Measurements from ENCODE around the gene SLAMF9.

The SLAMF9 gene

DNA sequence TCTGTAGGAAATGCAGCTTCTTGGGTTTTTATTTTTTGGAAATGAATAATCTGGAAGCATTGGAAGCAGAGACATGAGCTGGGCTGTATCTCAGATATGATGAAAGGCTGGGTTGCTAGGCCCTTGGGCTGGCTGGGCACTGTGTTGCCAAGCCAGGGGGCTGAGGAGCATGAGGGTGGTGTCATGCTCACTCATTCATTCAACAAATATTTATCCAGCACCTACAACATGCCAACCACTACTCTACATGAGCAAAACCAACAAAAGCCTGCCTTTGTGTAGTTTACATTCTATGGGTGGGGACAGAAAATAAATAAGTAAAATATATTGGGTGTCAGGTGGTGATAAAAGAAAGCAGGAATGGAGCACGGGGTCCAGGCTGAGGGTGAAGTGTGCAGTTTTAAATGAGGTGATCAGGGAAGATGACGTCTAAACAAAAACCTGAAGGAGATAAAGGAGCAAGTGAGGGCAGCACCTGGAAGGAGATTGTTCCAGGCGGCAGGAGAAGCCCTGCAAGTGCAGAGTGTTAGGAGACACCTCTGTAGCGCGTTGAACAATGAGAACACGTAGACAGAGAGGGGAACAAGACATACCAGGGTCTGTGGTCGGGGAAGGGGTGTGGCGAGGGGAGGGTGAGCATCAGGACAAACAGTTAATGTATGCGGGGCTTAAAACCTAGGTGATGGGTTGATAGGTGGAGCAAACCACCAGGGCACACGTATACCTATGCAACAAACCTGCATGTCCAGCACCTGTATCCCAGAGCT lies 39.6 kb downstream of the SLAMF9 start:
- no peak overlapping the region for H2AK5ac ChIP-seq (ENCODE audit: low read length, severe bottlenecking)
- H4K8ac ChIP-seq (ENCODE audit: low read length) = no peak overlapping the region
- H2BK15ac ChIP-seq (ENCODE audit: low read depth, poor library complexity, severe bottlenecking) = no peak overlapping the region
- DNase-seq = no peak
- H3K27ac ChIP-seq (ENCODE audit: low read length, poor library complexity, severe bottlenecking) = no peak overlapping the region
- no peak overlapping the region for H3K4me2 ChIP-seq (ENCODE audit: low read length, poor library complexity, severe bottlenecking)
- no peak overlapping the region for H2BK5ac ChIP-seq (ENCODE audit: low read depth, low read length, poor library complexity, severe bottlenecking)
- H3K9me3 ChIP-seq (ENCODE audit: control insufficient read depth, low read length) = no peaks in the 10 kb centered on the region
- H3K14ac ChIP-seq (ENCODE audit: low read length in 2 of 2) = no peak overlapping the region
- WGBS = 94% methylated on average over 9 of the region's 10 CpGs
- H3K4me3 ChIP-seq (ENCODE audit: insufficient read depth in 1 of 2, low read depth in 1 of 2, low read length in 2 of 2) = no peak overlapping the region
- H3K27me3 ChIP-seq (ENCODE audit: control insufficient read depth in 1 of 2, insufficient read depth in 1 of 2, low read length in 2 of 2) = no peaks in the 10 kb centered on the region
- peaks cover 24 to 29% of the 10 kb centered on the region in 2 experiments for H3K36me3 ChIP-seq (ENCODE audit: control insufficient read depth in 1 of 2, insufficient read depth in 2 of 2, low read depth in 1 of 2, low read length in 2 of 2)
- no peak overlapping the region for H2AFZ ChIP-seq (ENCODE audit: low read depth, low read length)
- no peak overlapping the region for H2BK120ac ChIP-seq (ENCODE audit: low read depth, low read length)
- H3K9ac ChIP-seq (ENCODE audit: low read length) = no peak overlapping the region
- H3K79me1 ChIP-seq (replicated peaks; ENCODE audit: low read length, poor library complexity, severe bottlenecking) = peaks cover 3% of the 10 kb centered on the region
- no peak overlapping the region for H2BK12ac ChIP-seq (ENCODE audit: low read length in 2 of 2)
- H3K4ac ChIP-seq (ENCODE audit: low read depth in 1 of 2, low read length in 2 of 2) = no peak overlapping the region
- peak overlapping the region in 1 of 2 experiments; percentile 3 for H3K18ac ChIP-seq (ENCODE audit: low read depth in 1 of 2, low read length in 2 of 2)
- peaks cover 50% of the 10 kb centered on the region for H3K4me1 ChIP-seq (ENCODE audit: control insufficient read depth, insufficient read depth, low read depth, low read length)
- H3K23ac ChIP-seq (ENCODE audit: low read length in 2 of 2) = no peak overlapping the region
- no peak overlapping the region for H4K91ac ChIP-seq (ENCODE audit: low read length)

DNA sequence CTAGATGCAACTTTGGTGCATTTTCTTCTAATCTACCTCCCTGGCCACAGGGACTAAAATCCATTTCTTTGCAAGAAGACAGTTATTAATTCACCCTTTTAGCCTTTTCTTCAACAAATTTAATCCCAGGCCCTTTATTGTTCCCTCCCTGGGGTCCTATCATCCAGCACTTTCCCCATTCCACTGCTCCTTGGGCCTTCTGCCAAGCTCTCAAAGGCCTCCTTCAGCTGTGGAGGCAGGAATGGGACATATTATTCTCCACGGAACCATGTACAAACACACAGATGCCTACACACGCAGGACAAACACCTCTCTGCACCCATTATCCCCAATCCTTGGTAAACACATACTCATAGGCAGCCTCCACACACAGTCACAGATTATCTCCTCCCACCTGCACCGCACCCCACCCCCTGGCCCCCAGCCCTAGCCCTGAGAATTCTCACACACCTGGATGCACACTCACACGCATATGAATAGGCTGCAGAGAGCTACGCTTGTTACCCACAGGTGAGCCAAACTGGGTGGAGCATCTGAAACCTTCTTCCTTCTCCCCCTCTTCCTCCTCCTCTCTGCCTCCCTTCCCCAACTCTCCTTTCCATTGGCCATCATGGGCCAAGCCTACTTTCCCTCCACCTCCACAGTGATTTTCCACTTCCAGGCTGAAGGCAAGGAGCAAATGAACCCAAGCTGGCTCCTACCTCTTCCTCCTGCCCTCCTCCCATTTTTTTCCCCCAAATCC lies 40.4 kb downstream of the SLAMF9 start:
- H3K36me3 ChIP-seq (ENCODE audit: control insufficient read depth in 1 of 2, insufficient read depth in 2 of 2, low read depth in 1 of 2, low read length in 2 of 2) = peaks cover 16 to 21% of the 10 kb centered on the region in 2 experiments
- H3K9ac ChIP-seq (ENCODE audit: low read length) = no peak overlapping the region
- H3K27me3 ChIP-seq (ENCODE audit: control insufficient read depth in 1 of 2, insufficient read depth in 1 of 2, low read length in 2 of 2) = no peaks in the 10 kb centered on the region
- 89% methylated on average over 5 of the region's 5 CpGs for WGBS
- H3K18ac ChIP-seq (ENCODE audit: low read depth in 1 of 2, low read length in 2 of 2) = peak overlapping the region in 1 of 2 experiments; percentile 3
- DNase-seq = no peak
- H3K4me2 ChIP-seq (ENCODE audit: low read length, poor library complexity, severe bottlenecking) = no peak overlapping the region
- no peak overlapping the region for H3K4ac ChIP-seq (ENCODE audit: low read depth in 1 of 2, low read length in 2 of 2)
- peak overlapping the region in 1 of 2 experiments; percentile 23 for H2BK12ac ChIP-seq (ENCODE audit: low read length in 2 of 2)
- no peak overlapping the region for H2BK15ac ChIP-seq (ENCODE audit: low read depth, poor library complexity, severe bottlenecking)
- no peak overlapping the region for H2BK120ac ChIP-seq (ENCODE audit: low read depth, low read length)
- no peak overlapping the region for H4K91ac ChIP-seq (ENCODE audit: low read length)
- H2BK5ac ChIP-seq (ENCODE audit: low read depth, low read length, poor library complexity, severe bottlenecking) = no peak overlapping the region
- peaks cover 3% of the 10 kb centered on the region for H3K79me1 ChIP-seq (replicated peaks; ENCODE audit: low read length, poor library complexity, severe bottlenecking)
- H3K23ac ChIP-seq (ENCODE audit: low read length in 2 of 2) = no peak overlapping the region
- H3K14ac ChIP-seq (ENCODE audit: low read length in 2 of 2) = no peak overlapping the region
- no peak overlapping the region for H3K27ac ChIP-seq (ENCODE audit: low read length, poor library complexity, severe bottlenecking)
- H2AK5ac ChIP-seq (ENCODE audit: low read length, severe bottlenecking) = no peak overlapping the region
- H4K8ac ChIP-seq (ENCODE audit: low read length) = no peak overlapping the region
- H2AFZ ChIP-seq (ENCODE audit: low read depth, low read length) = no peak overlapping the region
- H3K4me3 ChIP-seq (ENCODE audit: insufficient read depth in 1 of 2, low read depth in 1 of 2, low read length in 2 of 2) = no peak overlapping the region
- no peaks in the 10 kb centered on the region for H3K9me3 ChIP-seq (ENCODE audit: control insufficient read depth, low read length)
- H3K4me1 ChIP-seq (ENCODE audit: control insufficient read depth, insufficient read depth, low read depth, low read length) = peaks cover 46% of the 10 kb centered on the region

DNA sequence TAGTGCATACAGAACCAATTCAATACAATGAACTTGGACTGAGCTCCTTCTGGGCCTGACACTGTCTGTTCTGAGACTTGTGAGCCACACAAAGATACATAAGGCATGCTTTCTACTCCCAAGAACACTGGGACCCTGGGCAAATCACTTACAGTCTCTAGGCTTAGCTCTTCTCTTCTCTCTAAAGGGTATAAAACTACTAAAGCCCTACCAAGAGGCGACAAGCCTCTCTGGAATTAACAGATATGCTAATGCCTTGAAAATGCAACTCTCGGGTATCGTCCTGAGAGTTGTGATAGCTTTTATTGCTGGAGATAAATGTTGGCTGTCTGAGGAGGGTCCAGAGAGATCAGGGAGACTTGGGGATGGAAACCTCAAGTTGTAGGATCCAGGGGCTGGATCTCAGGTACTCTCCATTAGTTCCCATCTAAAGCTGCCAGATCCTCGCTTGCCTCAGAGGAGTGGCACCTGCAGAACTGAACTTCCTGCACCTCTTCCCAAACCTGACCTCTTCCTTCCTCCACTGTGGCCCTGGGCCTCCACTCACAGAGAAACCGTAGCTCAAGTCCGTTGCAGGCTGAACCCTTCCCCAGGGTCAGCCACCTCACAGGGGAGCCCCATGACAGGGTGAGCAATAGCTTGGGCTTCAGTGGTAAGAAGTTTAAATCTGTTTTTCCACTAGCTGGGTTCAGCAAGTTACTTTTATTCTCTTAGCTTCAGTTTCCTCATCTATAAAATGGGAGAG lies 42.5 kb downstream of the SLAMF9 start:
- DNase-seq = peak; percentile 29

More for the DNA sequence above, 42.5 kb downstream of the SLAMF9 start:
- Histone ChIP-seq H3K18ac (ENCODE audit: low read depth in 1 of 2, low read length in 2 of 2) (peak overlapping the region; percentile 52 to 87), H3K23ac (ENCODE audit: low read length in 2 of 2) (no peak overlapping the region), H2BK5ac (ENCODE audit: low read depth, low read length, poor library complexity, severe bottlenecking) (no peak overlapping the region), H2AFZ (ENCODE audit: low read depth, low read length) (no peak overlapping the region), H3K79me1 (replicated peaks; ENCODE audit: low read length, poor library complexity, severe bottlenecking) (no peaks in the 10 kb centered on the region), H3K4me1 (ENCODE audit: control insufficient read depth, insufficient read depth, low read depth, low read length) (peaks cover 31% of the 10 kb centered on the region), H2BK15ac (ENCODE audit: low read depth, poor library complexity, severe bottlenecking) (no peak overlapping the region), H3K36me3 (ENCODE audit: control insufficient read depth in 1 of 2, insufficient read depth in 2 of 2, low read depth in 1 of 2, low read length in 2 of 2) (peaks cover under 1 to 4% of the 10 kb centered on the region in 2 experiments), H4K91ac (ENCODE audit: low read length) (peak overlapping the region; percentile 40), H3K9ac (ENCODE audit: low read length) (no peak overlapping the region), H2AK5ac (ENCODE audit: low read length, severe bottlenecking) (peak overlapping the region; percentile 79), H3K27me3 (ENCODE audit: control insufficient read depth in 1 of 2, insufficient read depth in 1 of 2, low read length in 2 of 2) (no peaks in the 10 kb centered on the region), H2BK120ac (ENCODE audit: low read depth, low read length) (peak overlapping the region; percentile 11), H3K4me2 (ENCODE audit: low read length, poor library complexity, severe bottlenecking) (no peak overlapping the region), H4K8ac (ENCODE audit: low read length) (no peak overlapping the region), H3K27ac (ENCODE audit: low read length, poor library complexity, severe bottlenecking) (no peak overlapping the region), H3K4ac (ENCODE audit: low read depth in 1 of 2, low read length in 2 of 2) (peak overlapping the region; percentile 42 to 79), H2BK12ac (ENCODE audit: low read length in 2 of 2) (peak overlapping the region; percentile 26 to 51), H3K9me3 (ENCODE audit: control insufficient read depth, low read length) (no peaks in the 10 kb centered on the region), H3K14ac (ENCODE audit: low read length in 2 of 2) (no peak overlapping the region), H3K4me3 (ENCODE audit: insufficient read depth in 1 of 2, low read depth in 1 of 2, low read length in 2 of 2) (no peak overlapping the region)
- 78% methylated on average over 6 of the region's 6 CpGs for WGBS
